SU-DHL-6 (cell line): ENCODE data around the gene FADS3.

ENCODE experiments used
- CTCF ChIP-seq: fragments of 200-600 bp; sonication (generic); IDR thresholded peaks from one replicate; pipeline ENCODE4 v1.5.1; 2017; ENCODE audit warnings: antibody characterized with exemption, mild to moderate bottlenecking, low read length, moderate library complexity; ENCODE audit not compliant: insufficient read depth, poor library complexity, severe bottlenecking
- EZH2phosphoT487 ChIP-seq: fragments of 200-600 bp; sonication (generic), shearing (Covaris generic); conservative IDR thresholded peaks from 2 replicates; pipeline ENCODE4 v1.6.1; 2018; ENCODE audit warnings: mild to moderate bottlenecking, antibody characterized with exemption, low read length, moderate library complexity, mixed read lengths

DNA sequence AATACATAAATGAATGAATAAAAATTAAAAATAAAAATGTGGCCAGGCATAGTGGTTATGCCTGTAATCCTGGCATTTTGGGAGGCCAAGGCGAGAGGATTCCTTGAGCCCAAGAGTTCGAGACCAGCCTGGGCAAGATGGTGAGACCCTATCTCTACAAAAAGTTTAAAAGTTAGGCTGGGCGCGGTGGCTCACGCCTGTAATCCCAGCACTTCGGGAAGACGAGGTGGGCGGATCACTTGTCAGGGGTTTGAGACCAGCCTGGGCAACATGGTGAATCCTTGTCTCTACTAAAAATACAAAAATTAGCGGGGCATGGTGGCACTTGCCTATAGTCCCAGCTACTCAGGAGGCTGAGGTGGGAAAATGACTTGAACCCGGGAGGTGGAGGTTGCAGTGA, 49.1 kb upstream of the FADS3 start:
- TF ChIP-seq CTCF = no peak
- no peak for TF ChIP-seq EZH2phosphoT487
